Left lobe of liver (tissue), 2 donors: Measurements from ENCODE around the gene ZNF726. TPM values are rescaled to one million over a fixed set of nuclear protein-coding genes. Genes with fewer than 3 reads are reported as not detected.
A peak's percentile ranks its signal among the peaks of the same experiment; 100 is the strongest.
"Not testable (repeated sequence)": the region's sequence is repeated elsewhere in the genome, so short reads cannot be mapped to it uniquely, and the experiment has no call there.

ENCODE experiments used
- ATAC-seq: fragments of 200-7000 bp; cut with Tn5 transposase; one replicate; pipeline ENCODE4 v1.9.1; 2020; ENCODE audit warnings: mild to moderate bottlenecking, moderate library complexity
- DNase-seq: peaks from one replicate; pipeline ENCODE4 v3.0.0-alpha.2; 2020; ENCODE audit warnings: low spot score
- total RNA-seq: library from RNA; stranded (reverse); gene quantifications from one replicate; pipeline ENCODE4 v1.2.1, GENCODE V29; 2021
- donor health status: DM: no; HTN: no; CAD: no; lungs with moderate emphysema.
- donor health status: DM: no; HTN: yes; CAD: no.

ZNF726 gene
- 0.63 TPM for total RNA-seq

GRCh38 chr19:23914402-23915286 lies at the start of gene ZNF726:
Gene ZNF726 (plus strand): TSS chr19:23914886. CDS start chr19:23914995, 109 bp downstream.
- peak; percentile 85 for DNase-seq
- ATAC-seq, result peak; percentile 94

GRCh38 chr19:23867895-23868294 lies 46.8 kb upstream of the ZNF726 start:
- DNase-seq (no peak), ATAC-seq (peak; percentile 65)

GRCh38 chr19:23868630-23869029 lies 46.1 kb upstream of the ZNF726 start:
- ATAC-seq (no peak), DNase-seq (no peak)

GRCh38 chr19:23872282-23872919 lies 42.3 kb upstream of the ZNF726 start:
- ATAC-seq (peak; percentile 92), DNase-seq (peak; percentile 73)

GRCh38 chr19:23876261-23876660 lies 38.4 kb upstream of the ZNF726 start:
- DNase-seq (no peak), ATAC-seq (no peak)

GRCh38 chr19:23876756-23877155 lies 37.9 kb upstream of the ZNF726 start:
- DNase-seq, ATAC-seq: not testable (repeated sequence)

- peak; percentile 75 for ATAC-seq
- DNase-seq, result peak; percentile 67
Measured at GRCh38 chr19:23882493-23882892, 32.2 kb upstream of the ZNF726 start.

GRCh38 chr19:23884363-23884762 lies 30.3 kb upstream of the ZNF726 start:
- DNase-seq (no peak), ATAC-seq (peak; percentile 65)

- ATAC-seq (peak; percentile 60), DNase-seq (peak; percentile 62)
Measured at GRCh38 chr19:23887642-23888041, 27.0 kb upstream of the ZNF726 start.

- not testable (repeated sequence) for DNase-seq, ATAC-seq
Measured at GRCh38 chr19:23896096-23896495, 18.6 kb upstream of the ZNF726 start.

- no peak for DNase-seq
- peak; percentile 49 for ATAC-seq
Measured at GRCh38 chr19:23896912-23897311, 17.8 kb upstream of the ZNF726 start.

GRCh38 chr19:23901360-23901759 lies 13.3 kb upstream of the ZNF726 start:
- DNase-seq (no peak), ATAC-seq (no peak)

GRCh38 chr19:23904406-23904805 lies 10.3 kb upstream of the ZNF726 start:
- DNase-seq, result no peak
- no peak for ATAC-seq

- no peak for DNase-seq
Measured at GRCh38 chr19:23905771-23906170, 8.9 kb upstream of the ZNF726 start.

GRCh38 chr19:23906835-23907234 lies 7.9 kb upstream of the ZNF726 start:
- DNase-seq, result peak; percentile 65
- ATAC-seq, result peak; percentile 70

More at GRCh38 chr19:23905771-23906170, 8.9 kb upstream of the ZNF726 start:
- ATAC-seq, result no peak

- DNase-seq, result no peak
- peak; percentile 6 for ATAC-seq
Measured at GRCh38 chr19:23908165-23908564, 6.5 kb upstream of the ZNF726 start.

- no peak for DNase-seq
- peak; percentile 62 for ATAC-seq
Measured at GRCh38 chr19:23909222-23909621, 5.5 kb upstream of the ZNF726 start.

GRCh38 chr19:23913931-23914330 lies 755 bp upstream of the ZNF726 start:
- no peak for ATAC-seq
- no peak for DNase-seq

- DNase-seq, result no peak
Measured at GRCh38 chr19:23916991-23917390, 2.3 kb downstream of the ZNF726 start.

GRCh38 chr19:23917856-23918255 lies 3.2 kb downstream of the ZNF726 start:
- no peak for ATAC-seq
- DNase-seq, result no peak

More at GRCh38 chr19:23916991-23917390, 2.3 kb downstream of the ZNF726 start:
- no peak for ATAC-seq

GRCh38 chr19:23925285-23925684 lies 10.6 kb downstream of the ZNF726 start:
- no peak for ATAC-seq
- no peak for DNase-seq

- ATAC-seq (no peak), DNase-seq (no peak)
Measured at GRCh38 chr19:23932878-23933277, 18.2 kb downstream of the ZNF726 start.
